ENCODE measurements around the gene USP9X.
"Not testable (repeated sequence)": the region's sequence is repeated elsewhere in the genome, so short reads cannot be mapped to it uniquely, and the experiment has no call there.

The USP9X gene

DNA sequence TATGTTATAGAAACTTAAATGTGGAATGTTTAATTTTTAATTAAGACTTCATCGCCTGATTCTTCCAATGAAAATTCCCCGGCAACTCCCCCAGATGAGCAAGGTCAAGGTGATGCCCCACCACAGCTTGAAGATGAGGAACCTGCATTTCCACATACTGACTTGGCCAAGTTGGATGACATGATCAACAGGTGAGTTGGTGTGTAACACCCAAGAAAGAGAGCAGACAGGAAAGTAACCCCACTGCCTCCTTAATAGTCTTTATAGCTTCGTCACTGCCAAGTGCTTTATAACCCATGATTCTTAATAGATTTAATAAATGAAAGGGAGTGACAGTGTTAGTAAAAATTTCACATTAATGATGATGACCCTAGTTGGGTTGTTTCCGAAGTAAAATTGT is 43.7 kb downstream of the USP9X start:
- DNase-seq (ENCODE audit: low read depth) = no peak

- no peak for DNase-seq (ENCODE audit: low read depth)
Observed at GRCh38 chrX:41131766-41132165, 46.5 kb downstream of the USP9X start.

GRCh38 chrX:41133551-41133950 is 48.3 kb downstream of the USP9X start:
- DNase-seq (ENCODE audit: low read depth) = no peak

- no peak for DNase-seq (ENCODE audit: low read depth)
Observed at GRCh38 chrX:41137589-41137988, 52.3 kb downstream of the USP9X start.

GRCh38 chrX:41142130-41142910 is 57.1 kb downstream of the USP9X start:
- no peak for DNase-seq (ENCODE audit: low read depth)

DNA sequence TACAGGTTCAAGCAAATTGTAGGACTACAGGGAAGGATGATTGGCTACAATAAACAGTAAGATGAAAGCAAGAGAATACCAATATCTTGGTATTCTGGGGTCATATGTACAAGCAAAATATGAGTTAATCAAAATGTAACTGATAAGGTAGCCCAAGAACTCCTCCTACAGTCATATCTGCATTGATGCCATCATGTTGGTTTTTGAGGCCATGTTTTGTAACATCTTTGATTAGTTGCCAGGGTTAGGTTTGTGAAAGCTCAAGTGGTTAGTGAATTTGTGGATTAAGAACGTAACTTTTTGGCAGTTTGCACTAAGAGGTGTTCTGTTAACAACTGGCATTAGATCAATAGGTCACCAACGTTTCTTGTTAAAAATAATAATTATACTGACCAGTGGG is 59.6 kb downstream of the USP9X start:
- no peak for DNase-seq (ENCODE audit: low read depth)

GRCh38 chrX:41145920-41146608 is 60.8 kb downstream of the USP9X start:
- no peak for DNase-seq (ENCODE audit: low read depth)

DNA sequence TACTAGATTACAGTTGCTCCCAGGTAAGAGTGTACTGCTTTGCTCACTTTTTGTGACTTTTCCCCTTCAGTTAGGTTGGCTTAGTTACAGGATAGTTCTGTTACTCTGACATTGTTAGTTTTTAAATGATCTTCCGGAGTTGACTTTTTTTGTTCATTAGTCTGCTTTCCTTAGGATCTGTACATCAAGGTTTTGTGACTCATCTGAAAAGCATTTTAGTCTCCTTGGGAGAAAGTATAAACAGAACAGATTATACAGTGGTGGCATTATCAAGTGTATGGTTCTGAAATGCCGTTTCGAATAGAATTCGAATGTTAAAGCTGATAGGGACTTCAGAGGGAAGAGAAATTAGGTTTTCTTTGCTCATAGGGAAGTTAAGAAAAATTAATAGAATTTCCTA is 63.3 kb downstream of the USP9X start:
- DNase-seq (ENCODE audit: low read depth) = no peak

- DNase-seq (ENCODE audit: low read depth) = no peak
Observed at GRCh38 chrX:41150043-41150442, 64.8 kb downstream of the USP9X start.

DNA sequence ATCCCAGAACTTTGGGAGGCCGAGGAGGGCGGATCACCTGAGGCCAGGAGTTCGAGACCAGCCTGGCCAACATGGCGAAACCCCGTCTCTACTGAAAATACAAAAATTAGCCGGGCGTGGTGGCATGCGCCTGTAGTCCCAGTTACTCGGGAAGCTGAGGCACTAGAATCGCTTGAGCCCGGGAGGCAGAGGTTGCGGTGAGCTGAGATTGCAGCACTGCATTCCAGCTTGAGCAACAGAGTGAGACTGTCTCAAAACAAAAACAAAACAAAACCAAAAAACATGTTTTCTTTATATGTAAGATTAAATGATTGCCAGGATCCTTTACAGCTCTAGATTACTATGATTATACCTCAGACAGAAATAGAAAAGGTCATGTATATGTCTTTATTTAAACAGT is 66.5 kb downstream of the USP9X start:
- DNase-seq (ENCODE audit: low read depth) = not testable (repeated sequence)

DNA sequence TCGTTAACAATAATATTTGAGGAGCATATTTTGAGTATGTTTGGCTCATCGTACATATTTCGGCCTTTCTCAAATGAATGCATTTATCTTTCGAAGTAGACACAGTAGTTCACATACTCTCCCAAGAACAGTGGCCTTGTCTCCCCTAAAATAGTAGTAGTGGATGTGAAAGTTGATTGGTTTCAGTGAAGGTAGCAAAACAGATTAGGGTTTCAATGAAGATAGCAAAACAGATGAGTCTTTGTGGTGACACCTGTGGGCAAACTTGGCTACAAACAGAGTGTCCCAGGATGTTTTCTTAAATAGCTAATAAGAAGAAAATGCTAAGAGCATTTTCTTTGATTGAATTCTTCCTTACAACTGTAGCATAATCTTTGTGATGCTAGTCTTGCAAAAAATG is 67.0 kb downstream of the USP9X start:
- DNase-seq (ENCODE audit: low read depth) = no peak

- no peak for DNase-seq (ENCODE audit: low read depth)
Observed at GRCh38 chrX:41153448-41153847, 68.2 kb downstream of the USP9X start.

GRCh38 chrX:41153957-41154356 is 68.7 kb downstream of the USP9X start:
- DNase-seq (ENCODE audit: low read depth) = no peak

DNA sequence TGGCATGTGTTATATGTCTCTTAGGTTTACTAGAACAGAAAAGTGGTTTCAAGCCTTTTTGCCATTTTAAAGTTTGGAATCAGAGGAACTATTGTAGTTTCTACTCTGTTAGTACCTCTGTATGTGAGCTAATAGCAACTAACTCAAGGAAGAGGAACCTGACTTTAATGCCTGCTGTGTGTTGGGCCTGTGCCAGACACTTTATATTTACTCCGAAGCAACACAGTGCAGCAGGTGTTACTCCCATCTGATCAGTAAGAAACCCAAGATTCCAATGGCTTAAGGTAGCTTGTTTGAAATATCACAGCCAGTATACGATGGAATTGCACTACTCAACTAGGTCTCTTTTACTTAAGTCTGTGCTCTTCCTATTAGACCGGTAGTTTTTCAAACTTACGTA is 79.2 kb downstream of the USP9X start:
- no peak for DNase-seq (ENCODE audit: low read depth)

GRCh38 chrX:41167888-41168287 is 82.6 kb downstream of the USP9X start:
- DNase-seq (ENCODE audit: low read depth) = no peak

- DNase-seq (ENCODE audit: low read depth) = no peak
Observed at GRCh38 chrX:41176263-41176662, 91.0 kb downstream of the USP9X start.

DNA sequence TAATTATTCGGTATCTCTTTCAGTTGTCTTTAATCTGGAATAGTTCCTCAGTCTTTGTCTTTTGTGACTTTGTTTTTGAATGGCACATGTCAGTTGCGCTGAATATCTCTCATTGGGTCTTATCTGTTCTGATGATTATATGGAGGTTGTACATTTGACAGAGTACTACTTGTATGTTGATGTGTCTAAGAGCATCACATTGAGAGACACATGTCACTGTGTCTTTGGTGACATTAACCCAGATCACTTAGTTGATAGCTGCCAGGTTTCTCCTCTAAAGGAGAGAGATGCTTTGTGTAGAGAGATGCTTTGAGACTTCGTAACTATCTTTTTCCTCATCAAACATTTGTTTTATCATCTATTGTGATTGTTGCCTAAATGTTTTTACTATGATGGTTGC is 92.1 kb downstream of the USP9X start:
- DNase-seq (ENCODE audit: low read depth) = no peak

DNA sequence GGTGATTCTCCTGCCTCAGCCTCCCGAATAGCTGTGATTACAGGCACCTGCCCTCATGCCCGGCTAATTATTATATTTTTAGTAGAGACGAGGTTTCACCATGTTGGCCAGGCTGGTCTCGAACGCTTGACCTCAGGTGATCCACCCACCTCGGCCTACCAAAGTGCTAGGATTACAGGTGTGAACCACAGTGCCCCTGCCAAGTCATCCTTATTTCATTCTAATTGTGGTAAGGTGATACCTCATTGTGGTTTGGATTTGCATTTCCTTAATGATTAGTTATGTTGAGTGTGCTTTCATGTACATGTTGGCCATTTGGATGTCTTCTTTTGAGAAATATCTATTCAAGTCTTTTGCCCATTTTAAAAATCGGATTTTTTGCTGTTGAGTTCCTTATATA is 93.0 kb downstream of the USP9X start:
- DNase-seq (ENCODE audit: low read depth) = no peak

DNA sequence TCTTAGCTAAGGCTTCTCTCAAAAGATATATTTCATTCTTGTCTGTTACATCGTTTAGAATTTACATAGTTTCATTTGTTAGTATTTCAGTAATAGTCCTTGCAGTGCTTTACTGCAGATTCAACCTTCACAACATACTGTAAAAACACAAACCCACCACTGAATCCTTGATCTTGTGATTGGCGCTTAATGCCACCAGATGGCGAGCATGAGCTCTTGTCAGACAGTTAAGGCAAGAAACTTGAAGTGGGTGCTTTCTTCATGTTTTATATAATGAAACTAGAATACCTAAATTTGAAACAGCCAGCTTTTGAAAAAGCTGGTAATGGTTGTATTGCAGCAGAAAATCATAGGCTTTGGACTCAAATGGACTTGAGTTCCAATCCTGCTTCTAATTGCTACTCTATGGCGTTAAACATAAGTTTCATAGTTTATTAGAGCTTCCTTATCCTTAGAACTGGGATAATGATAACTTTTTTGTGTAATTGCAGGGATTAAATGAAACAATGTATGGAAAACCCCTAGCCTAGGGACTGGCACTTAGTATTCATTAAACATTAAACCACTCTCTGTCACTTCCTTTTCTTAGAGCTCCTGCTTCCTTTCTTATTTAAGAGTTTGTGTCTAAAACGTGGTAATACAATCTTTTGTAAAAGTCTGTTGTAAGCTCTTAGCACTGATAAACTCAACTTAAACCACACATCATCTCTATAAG is 95.1 kb downstream of the USP9X start:
- DNase-seq (ENCODE audit: low read depth) = peak; percentile 7

DNA sequence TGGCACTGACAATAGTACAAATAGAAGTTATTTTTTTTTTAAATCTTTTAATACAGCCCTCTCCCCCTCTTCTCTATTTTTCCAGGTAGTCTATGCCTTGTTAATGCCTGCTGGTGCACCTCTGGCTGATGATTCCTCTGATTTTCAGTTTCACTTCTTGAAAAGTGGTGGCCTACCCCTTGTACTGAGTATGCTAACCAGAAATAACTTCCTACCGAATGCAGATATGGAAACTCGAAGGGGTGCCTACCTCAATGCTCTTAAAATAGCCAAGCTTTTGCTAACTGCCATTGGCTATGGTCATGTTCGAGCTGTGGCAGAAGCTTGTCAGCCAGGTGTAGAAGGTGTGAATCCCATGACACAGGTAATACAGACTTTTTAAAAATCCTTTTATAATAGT is 99.1 kb downstream of the USP9X start:
- no peak for DNase-seq (ENCODE audit: low read depth)

- not testable (repeated sequence) for DNase-seq (ENCODE audit: low read depth)
Observed at GRCh38 chrX:41186946-41187345, 101.7 kb downstream of the USP9X start.

DNA sequence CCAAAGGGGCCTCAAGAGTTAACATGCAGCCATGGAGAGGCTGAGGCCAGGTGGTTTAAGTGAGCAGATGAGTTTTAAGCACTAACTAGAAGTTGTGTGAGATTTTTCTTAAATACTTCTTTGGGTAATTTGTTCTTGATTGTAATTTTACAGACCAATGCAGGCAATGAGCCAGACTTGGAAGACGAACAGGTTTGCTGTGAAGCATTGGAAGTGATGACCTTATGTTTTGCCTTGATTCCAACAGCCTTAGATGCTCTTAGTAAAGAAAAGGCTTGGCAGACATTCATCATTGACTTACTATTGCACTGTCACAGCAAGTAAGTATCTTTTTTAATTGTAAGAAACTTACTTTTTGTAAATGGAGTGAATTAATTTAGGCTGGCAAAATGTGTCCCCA is 103.9 kb downstream of the USP9X start:
- no peak for DNase-seq (ENCODE audit: low read depth)

GRCh38 chrX:41192880-41193279 is 107.6 kb downstream of the USP9X start:
- DNase-seq (ENCODE audit: low read depth) = no peak
